Gastrocnemius medialis (tissue), 4 donors: ENCODE results near the gene HMCN2. TPM values are rescaled to one million over a fixed set of nuclear protein-coding genes. Genes with fewer than 3 reads are reported as not detected.

ENCODE experiments used
- ATAC-seq, 2 donors: fragments of 150-250 bp; one replicate each; pipeline ENCODE4 v1.9.1; 2016
- DNase-seq, 2 donors: peaks; one replicate each; pipeline ENCODE4 v3.0.0-alpha.2; 2019
- H3K27ac ChIP-seq, 4 donors: fragments of 200-600 bp; sonication (generic); 1 replicate in 1 of 4; 2 replicates in 3 of 4; pipeline ENCODE4 v1.5.1; 2016 to 2018; ENCODE audit warnings: mild to moderate bottlenecking in 2 of 4, moderate library complexity in 1 of 4
- H3K27me3 ChIP-seq, 3 donors: fragments of 200-600 bp; sonication (generic) in 2 of 3; 1 replicate in 1 of 3; 2 replicates in 2 of 3; pipeline versions ENCODE4 v1.5.1 to v1.6.0; 2016 to 2019; ENCODE audit warnings: mild to moderate bottlenecking in 1 of 3, moderate library complexity in 1 of 3
- H3K36me3 ChIP-seq, 2 donors: fragments of 200-600 bp; sonication (generic) in 1 of 2; one replicate each; pipeline ENCODE4 v1.5.1; 2017 to 2018
- H3K4me1 ChIP-seq, 2 donors: fragments of 200-600 bp; sonication (generic) in 1 of 2; one replicate each; pipeline ENCODE4 v1.5.1; 2016 to 2017; ENCODE audit warnings: mild to moderate bottlenecking in 2 of 2
- H3K4me3 ChIP-seq, 4 donors: fragments of 200-600 bp; sonication (generic) in 3 of 4; 1 replicate in 1 of 4; 2 replicates in 3 of 4; pipeline ENCODE4 v1.5.1; 2016 to 2019; ENCODE audit warnings: mild to moderate bottlenecking in 2 of 4
- H3K9me3 ChIP-seq, 3 donors: fragments of 200-600 bp; sonication (generic) in 2 of 3; 1 replicate in 1 of 3; 2 replicates in 2 of 3; pipeline ENCODE4 v1.5.1; 2016 to 2019
- CTCF ChIP-seq, 5 experiments: fragments of 450-650 bp in 3 of 5; fragments of 200-600 bp in 2 of 5; sonication (generic) in 2 of 5; IDR thresholded peaks in 4 of 5; conservative IDR thresholded peaks in 1 of 5; 1 replicate in 4 of 5; 2 replicates in 1 of 5; pipeline ENCODE4 v1.5.1; 2016 to 2019; ENCODE audit warnings: antibody characterized with exemption in 5 of 5, mild to moderate bottlenecking in 3 of 5, moderate library complexity in 3 of 5
- POLR2A ChIP-seq, 2 donors: fragments of 450-650 bp; IDR thresholded peaks; one replicate each; pipeline ENCODE4 v1.6.1; 2017; ENCODE audit warnings: antibody characterized with exemption in 2 of 2, mild to moderate bottlenecking in 2 of 2, moderate library complexity in 2 of 2
- in situ Hi-C, 4 donors: fragments of 200-750 bp; cut with MboI; loops; one replicate each; pipeline versions ENCODE4 v1.15.0 to v1.8.0; 2017; ENCODE audit warnings: low sequenced_read_pairs in 4 of 4
- intact Hi-C: fragments of 100-400 bp; cut with DNase I; formaldehyde crosslinking; loops from one replicate; pipeline ENCODE4 v1.15.1; 2023; ENCODE audit warnings: low total_unique reads
- total RNA-seq, 4 donors: library from RNA; depleted of rRNA; stranded (reverse); fragments of >200 nt; gene quantifications; one replicate each; pipeline versions ENCODE4 v1.1.0 to v1.2.3, GENCODE V29; 2016

HMCN2 gene
- total RNA-seq, 4 donors from 2014 or later: 1.9 to 8.5 (median 7.7) TPM

- intact Hi-C loops: no loop called here
- DNase-seq: no peak
- in situ Hi-C loops: no loop called here
Observed at GRCh38 chr9:130393681-130394071, 128.1 kb downstream of the HMCN2 start.

GRCh38 chr9:130394320-130394719 is 128.8 kb downstream of the HMCN2 start:
- H3K4me3 ChIP-seq: no peak overlapping the region
- TF ChIP-seq POLR2A (IDR thresholded peaks at IDR 0.05) (no peak), CTCF (IDR thresholded peaks at IDR 0.05 in 4 of 5, conservative IDR thresholded peaks at IDR 0.05 in 1 of 5) (no peak)
- in situ Hi-C loops (no loop called here), intact Hi-C loops (no loop called here)
- H3K36me3 ChIP-seq: no peaks in the 10 kb centered on the region
- DNase-seq (no peak), ATAC-seq (no peak)
- no peaks in the 10 kb centered on the region for H3K4me1 ChIP-seq
- no peak overlapping the region for H3K27ac ChIP-seq
- no peaks in the 10 kb centered on the region for H3K9me3 ChIP-seq
- H3K27me3 ChIP-seq: no peaks in the 10 kb centered on the region

More at GRCh38 chr9:130393681-130394071, 128.1 kb downstream of the HMCN2 start:
- H3K27me3 ChIP-seq: no peaks in the 10 kb centered on the region
- no peak overlapping the region for H3K27ac ChIP-seq
- H3K36me3 ChIP-seq: no peaks in the 10 kb centered on the region
- no peak overlapping the region for H3K4me3 ChIP-seq
- no peak for ATAC-seq
- H3K4me1 ChIP-seq: no peaks in the 10 kb centered on the region
- TF ChIP-seq CTCF (IDR thresholded peaks at IDR 0.05 in 4 of 5, conservative IDR thresholded peaks at IDR 0.05 in 1 of 5) (no peak), POLR2A (IDR thresholded peaks at IDR 0.05) (no peak)
- no peaks in the 10 kb centered on the region for H3K9me3 ChIP-seq

GRCh38 chr9:130394814-130395470 is 129.4 kb downstream of the HMCN2 start:
- intact Hi-C loops: no loop called here
- DNase-seq (no peak), ATAC-seq (no peak)
- no peak overlapping the region for H3K4me3 ChIP-seq
- TF ChIP-seq POLR2A (IDR thresholded peaks at IDR 0.05) (no peak), CTCF (IDR thresholded peaks at IDR 0.05 in 4 of 5, conservative IDR thresholded peaks at IDR 0.05 in 1 of 5) (no peak)
- H3K9me3 ChIP-seq: no peaks in the 10 kb centered on the region
- H3K36me3 ChIP-seq: no peaks in the 10 kb centered on the region
- in situ Hi-C loops: no loop called here
- no peaks in the 10 kb centered on the region for H3K4me1 ChIP-seq
- no peaks in the 10 kb centered on the region for H3K27me3 ChIP-seq
- H3K27ac ChIP-seq: no peak overlapping the region

- intact Hi-C loops (no loop called here), in situ Hi-C loops (no loop called here)
- no peak for ATAC-seq
- no peak for DNase-seq
- H3K4me3 ChIP-seq: no peak overlapping the region
- H3K27ac ChIP-seq: no peak overlapping the region
- H3K27me3 ChIP-seq: no peaks in the 10 kb centered on the region
- H3K9me3 ChIP-seq: no peaks in the 10 kb centered on the region
- no peaks in the 10 kb centered on the region for H3K4me1 ChIP-seq
- TF ChIP-seq POLR2A (IDR thresholded peaks at IDR 0.05) (no peak), CTCF (IDR thresholded peaks at IDR 0.05 in 4 of 5, conservative IDR thresholded peaks at IDR 0.05 in 1 of 5) (no peak)
- no peaks in the 10 kb centered on the region for H3K36me3 ChIP-seq
Observed at GRCh38 chr9:130395810-130396435, 130.4 kb downstream of the HMCN2 start.
